ENCODE measurements around the gene PRR5.

DNA sequence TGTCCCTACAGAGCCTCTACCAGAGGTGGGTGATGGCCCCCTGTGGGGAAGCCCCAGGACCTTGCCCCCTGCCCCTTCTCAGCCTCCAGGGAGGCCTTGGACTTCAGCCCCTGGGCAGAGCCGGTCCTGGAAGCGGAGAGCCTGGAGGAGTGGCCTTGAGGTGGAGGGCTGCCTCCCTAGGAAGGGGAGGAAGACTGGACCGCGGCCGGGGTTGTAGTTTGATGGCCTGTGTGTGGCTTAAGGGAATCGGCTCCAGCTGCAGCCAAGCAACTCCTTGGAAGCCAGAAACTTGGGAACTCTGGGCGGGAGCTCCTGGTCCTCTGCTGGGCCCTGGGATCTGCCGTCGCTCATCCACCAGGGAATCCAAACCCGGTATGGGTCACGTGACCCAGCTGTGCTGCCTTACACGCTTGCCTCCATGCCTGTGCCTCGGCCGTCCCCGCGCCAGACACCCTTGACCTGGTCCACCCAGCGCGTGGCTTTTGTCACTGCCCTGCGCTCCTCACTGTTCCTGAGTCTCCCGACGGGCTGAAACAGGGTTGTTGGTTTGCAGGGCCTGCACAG, 26.8 kb downstream of the PRR5 start:
- TF ChIP-seq EZH2 (IDR thresholded peaks at IDR 0.05; ENCODE audit: borderline replicate concordance, insufficient read depth, low read depth, low read length, poor library complexity, severe bottlenecking): no peak
- TF ChIP-seq, protein P1, sequence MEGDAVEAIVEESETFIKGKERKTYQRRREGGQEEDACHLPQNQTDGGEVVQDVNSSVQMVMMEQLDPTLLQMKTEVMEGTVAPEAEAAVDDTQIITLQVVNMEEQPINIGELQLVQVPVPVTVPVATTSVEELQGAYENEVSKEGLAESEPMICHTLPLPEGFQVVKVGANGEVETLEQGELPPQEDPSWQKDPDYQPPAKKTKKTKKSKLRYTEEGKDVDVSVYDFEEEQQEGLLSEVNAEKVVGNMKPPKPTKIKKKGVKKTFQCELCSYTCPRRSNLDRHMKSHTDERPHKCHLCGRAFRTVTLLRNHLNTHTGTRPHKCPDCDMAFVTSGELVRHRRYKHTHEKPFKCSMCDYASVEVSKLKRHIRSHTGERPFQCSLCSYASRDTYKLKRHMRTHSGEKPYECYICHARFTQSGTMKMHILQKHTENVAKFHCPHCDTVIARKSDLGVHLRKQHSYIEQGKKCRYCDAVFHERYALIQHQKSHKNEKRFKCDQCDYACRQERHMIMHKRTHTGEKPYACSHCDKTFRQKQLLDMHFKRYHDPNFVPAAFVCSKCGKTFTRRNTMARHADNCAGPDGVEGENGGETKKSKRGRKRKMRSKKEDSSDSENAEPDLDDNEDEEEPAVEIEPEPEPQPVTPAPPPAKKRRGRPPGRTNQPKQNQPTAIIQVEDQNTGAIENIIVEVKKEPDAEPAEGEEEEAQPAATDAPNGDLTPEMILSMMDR (IDR thresholded peaks at IDR 0.05): no peak

All from B cell (primary cell).